HG02642 (cell line): ENCODE data around the gene GALNT17.
"Not testable (repeated sequence)": the region's sequence is repeated elsewhere in the genome, so short reads cannot be mapped to it uniquely, and the experiment has no call there.

Experiments
- ATAC-seq: cut with Tn5 transposase; IDR thresholded peaks from one replicate; pipeline ENCODE4 v1.9.1; 2021; ENCODE audit warnings: mild to moderate bottlenecking; ENCODE audit not compliant: unreplicated experiment, poor library complexity

GALNT17 gene

GRCh38 chr7:71706597-71706975 is 574.6 kb downstream of the GALNT17 start:
- no peak for ATAC-seq

- no peak for ATAC-seq
Observed at GRCh38 chr7:71707041-71707440, 575.1 kb downstream of the GALNT17 start.

GRCh38 chr7:71708710-71709109 is 576.8 kb downstream of the GALNT17 start:
- no peak for ATAC-seq

DNA sequence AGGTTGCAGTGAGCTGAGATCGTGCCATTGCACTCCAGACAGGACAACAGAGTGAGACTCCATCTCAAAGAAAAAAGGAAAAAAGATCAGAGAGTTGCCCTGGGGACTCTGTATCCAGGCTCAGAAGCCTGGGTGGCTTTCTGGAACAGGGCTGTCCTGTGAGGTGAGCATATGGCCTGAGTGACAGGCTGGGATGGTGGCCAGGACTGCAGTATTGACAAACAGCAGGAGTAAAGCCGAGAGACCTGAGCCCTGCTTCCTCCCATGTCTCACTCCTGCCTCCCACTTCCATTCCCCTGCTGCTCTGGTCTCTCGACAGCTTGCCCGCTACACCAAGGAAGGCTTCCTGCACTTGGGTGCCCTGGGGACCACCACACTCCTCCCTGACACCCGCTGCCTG is 578.5 kb downstream of the GALNT17 start:
- ATAC-seq = no peak

DNA sequence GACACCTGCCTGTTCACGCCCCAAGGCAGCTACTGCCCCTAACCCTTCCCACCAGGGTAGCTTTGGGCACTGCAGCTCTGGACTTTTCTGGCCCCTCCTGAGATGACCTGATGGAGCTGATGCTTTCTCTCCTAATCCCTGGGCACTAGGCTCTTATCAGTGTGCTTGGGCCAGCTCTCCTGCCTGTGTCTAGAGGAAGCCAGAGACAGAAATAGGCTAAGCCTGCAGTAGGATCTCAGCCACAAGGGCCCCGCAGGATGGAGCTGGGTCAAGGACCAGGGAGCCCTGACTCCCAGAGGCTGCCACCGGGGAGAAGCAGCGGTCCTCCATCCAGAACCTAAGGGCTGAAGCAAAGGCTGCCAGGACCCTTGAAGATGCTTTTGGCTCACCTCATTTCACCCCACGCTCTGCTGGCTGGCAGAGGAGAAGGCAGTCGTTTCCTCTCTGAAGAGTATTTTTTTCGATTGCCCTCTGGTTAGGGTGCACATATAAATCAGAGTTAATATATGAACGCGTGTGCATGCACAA is 580.8 kb downstream of the GALNT17 start:
- no peak for ATAC-seq

DNA sequence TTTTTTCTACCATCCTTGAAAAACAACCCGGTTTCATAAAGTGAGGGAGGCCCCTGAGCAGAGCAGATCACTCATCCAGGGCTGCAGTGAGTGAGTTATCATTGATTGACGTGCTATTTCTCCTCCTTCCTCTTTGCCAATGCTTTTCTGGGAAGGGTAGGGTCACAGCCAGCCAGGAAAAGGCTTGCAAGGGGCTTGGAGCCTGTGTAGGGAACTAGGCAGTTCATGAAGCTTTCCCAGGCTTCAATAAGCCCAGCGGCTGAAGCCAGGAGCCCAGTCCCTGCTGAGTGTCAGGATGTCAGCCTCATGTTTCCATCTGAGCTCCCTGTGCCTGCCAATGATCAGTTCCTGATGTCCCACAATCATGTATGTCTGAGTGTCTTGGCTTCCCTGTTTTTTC is 584.7 kb downstream of the GALNT17 start:
- ATAC-seq = no peak

DNA sequence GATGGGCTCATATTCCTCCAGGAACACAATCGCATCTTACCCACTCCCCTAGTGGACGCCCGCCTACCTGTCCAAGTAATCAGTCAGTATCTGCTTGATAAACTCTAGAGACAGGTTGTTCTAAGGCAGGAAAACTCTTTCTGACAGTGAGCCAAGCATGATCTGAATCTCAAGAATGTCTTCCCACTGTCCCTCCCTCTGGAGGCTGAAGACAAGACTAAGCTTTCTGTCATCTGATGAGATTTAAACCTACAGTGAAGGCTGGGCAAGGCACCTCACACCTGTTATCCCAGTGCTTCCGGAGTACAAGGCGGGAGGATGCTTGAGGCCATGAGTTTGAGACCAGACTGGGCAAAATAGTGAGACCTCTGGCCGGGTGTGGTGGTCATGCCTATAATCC is 586.6 kb downstream of the GALNT17 start:
- no peak for ATAC-seq

GRCh38 chr7:71721742-71722141 is 589.8 kb downstream of the GALNT17 start:
- no peak for ATAC-seq

- no peak for ATAC-seq
Observed at GRCh38 chr7:71723859-71724258, 591.9 kb downstream of the GALNT17 start.

DNA sequence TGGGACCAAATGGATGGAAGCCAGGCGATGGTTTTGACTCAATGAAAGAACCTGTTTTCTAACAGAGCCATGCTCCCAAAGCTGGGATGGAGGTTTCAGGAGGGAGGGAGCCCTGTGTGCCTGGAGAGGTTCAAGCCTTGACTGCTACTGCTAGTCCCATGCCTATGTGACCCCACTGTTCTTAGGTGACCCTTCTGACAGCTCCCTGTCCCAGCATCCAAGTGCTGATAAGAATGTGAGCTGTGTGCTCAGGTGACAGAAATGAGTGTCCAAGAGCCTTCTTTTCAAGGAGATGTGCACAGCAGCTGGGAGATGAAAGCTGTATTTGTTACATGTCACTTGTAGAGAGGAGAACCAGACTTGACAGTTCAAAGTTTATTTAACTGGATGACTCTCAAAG is 595.4 kb downstream of the GALNT17 start:
- no peak for ATAC-seq

GRCh38 chr7:71731740-71732139 is 599.8 kb downstream of the GALNT17 start:
- no peak for ATAC-seq

GRCh38 chr7:71733107-71733870 is 601.3 kb downstream of the GALNT17 start:
- ATAC-seq = no peak

GRCh38 chr7:71735961-71736556 is 604.1 kb downstream of the GALNT17 start:
- no peak for ATAC-seq

- ATAC-seq = not testable (repeated sequence)
Observed at GRCh38 chr7:71737931-71738540, 606.1 kb downstream of the GALNT17 start.

GRCh38 chr7:71739520-71740173 is 607.7 kb downstream of the GALNT17 start:
- no peak for ATAC-seq

DNA sequence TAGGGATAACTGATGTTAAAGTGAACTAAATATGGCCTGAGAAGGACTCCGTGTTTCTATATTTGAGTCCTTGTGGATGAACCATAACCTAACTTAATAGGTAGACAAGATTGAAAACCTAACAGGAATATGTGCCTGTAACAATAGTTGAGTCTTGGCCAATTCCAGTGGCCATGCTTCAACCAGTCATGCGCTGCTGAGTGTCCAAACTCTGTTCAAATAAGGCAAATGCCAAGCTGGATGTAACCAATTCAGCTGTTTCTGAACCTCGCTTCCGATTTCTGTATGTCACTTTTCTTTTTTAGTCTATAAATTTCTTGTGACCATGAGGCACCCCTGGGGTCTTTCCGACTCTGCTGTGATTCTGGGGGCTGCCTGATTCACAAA is 608.2 kb downstream of the GALNT17 start:
- no peak for ATAC-seq

GRCh38 chr7:71746006-71746405 is 614.1 kb downstream of the GALNT17 start:
- no peak for ATAC-seq

DNA sequence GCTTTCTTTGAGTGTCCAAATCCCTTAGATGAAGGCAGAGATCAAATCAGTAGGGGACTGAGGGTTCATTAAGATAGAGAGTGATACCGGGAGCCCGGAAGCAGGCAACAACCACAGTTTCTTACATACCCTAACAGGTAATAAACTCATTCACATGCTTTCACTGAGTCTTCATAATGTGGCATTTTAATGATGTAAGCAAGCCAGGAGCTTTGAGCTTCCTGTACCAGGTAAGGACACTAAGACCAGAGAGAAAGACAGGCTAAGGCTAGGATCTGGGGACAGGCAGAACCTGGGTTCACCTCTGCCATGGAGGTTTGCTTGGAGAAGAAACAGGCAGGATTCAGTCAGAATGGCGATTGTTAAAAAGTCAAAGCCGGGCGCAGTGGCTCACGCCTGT is 618.3 kb downstream of the GALNT17 start:
- ATAC-seq = no peak

DNA sequence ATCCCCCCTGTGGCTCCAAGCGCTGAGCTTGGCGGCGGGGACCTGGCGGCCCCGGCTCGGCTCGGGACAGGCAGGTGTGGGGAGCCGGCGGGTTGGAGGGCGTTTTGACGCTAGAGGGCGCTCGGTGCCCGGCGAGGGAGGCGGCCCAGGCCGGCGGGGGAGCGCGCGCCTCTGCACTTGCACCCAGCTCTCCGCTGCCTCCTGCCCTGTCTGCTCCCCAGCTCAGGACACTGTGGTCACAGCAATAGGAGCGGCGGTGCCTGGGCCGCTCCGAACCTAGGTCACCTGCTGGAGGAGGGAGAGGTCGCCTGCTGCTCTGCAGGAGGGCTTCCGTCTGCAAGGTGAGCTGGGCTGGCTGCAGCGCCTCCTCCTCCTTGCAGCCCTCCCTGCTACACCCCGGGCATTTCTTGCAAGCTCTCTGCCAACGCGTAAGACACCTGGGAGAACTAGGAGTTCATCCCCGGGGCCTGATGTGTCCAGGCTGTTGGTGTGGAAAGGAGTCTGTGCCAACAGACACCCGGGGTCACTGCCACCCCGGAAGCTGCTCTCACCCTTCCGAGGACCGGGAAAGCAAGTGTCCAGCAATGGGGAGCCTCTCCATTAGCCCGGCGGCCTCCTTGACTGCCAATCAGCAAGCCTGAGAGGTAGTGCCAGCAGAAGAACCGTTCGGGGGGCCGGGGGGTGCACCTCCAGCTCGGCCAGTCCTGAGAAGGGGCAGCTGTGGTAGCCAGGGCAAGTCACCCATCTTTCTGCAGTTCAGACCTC is 620.4 kb downstream of the GALNT17 start:
- no peak for ATAC-seq

GRCh38 chr7:71753236-71753635 is 621.3 kb downstream of the GALNT17 start:
- ATAC-seq = no peak
